CD4-positive, alpha-beta memory T cell (primary cell): Measurements from ENCODE around the gene SYTL4. TPM values are rescaled to one million over a fixed set of nuclear protein-coding genes. Genes with fewer than 3 reads are reported as not detected.

Experiments used
- CTCF ChIA-PET: fragments of 350-600 bp; sonication (Branson Sonifier 250); formaldehyde crosslinking; loops from one replicate; lab custom pipeline; 2021; ENCODE audit warnings: inconsistent platforms; ENCODE audit not compliant: partially characterized antibody; lab: Charles Lee
- POLR2A ChIA-PET: fragments of 350-600 bp; sonication (Branson Sonifier 250); formaldehyde crosslinking; loops from one replicate; lab custom pipeline; 2021; ENCODE audit not compliant: partially characterized antibody; lab: Charles Lee
- DNase-seq, 5 donors: peaks; one replicate each; pipeline versions ENCODE4 v3.0.0 to v3.0.0-alpha.2; 2020 to 2022; ENCODE audit warnings: mixed read lengths in 1 of 5
- H3K27ac ChIP-seq: one replicate; pipeline ENCODE4 v1.7.0; 2013; ENCODE audit warnings: low read depth, low read length
- H3K27me3 ChIP-seq: 2 replicates; pipeline ENCODE4 v1.7.0; 2013; ENCODE audit warnings: mild to moderate bottlenecking, low read length, moderate library complexity; ENCODE audit not compliant: insufficient read depth
- H3K36me3 ChIP-seq: 2 replicates; pipeline ENCODE4 v1.7.0; 2013; ENCODE audit warnings: mild to moderate bottlenecking, low read length, moderate library complexity; ENCODE audit not compliant: insufficient read depth
- H3K4me1 ChIP-seq: 2 replicates; pipeline ENCODE4 v1.7.0; 2013; ENCODE audit warnings: mild to moderate bottlenecking, low read length, moderate library complexity; ENCODE audit not compliant: insufficient read depth
- H3K4me3 ChIP-seq, 2 donors: one replicate each; pipeline ENCODE4 v1.7.0; 2013; ENCODE audit warnings: low read length in 2 of 2, mild to moderate bottlenecking in 1 of 2
- H3K9me3 ChIP-seq, 2 donors: one replicate each; pipeline ENCODE4 v1.7.0; 2013; ENCODE audit warnings: low read length in 2 of 2, control low read depth in 1 of 2; ENCODE audit not compliant: control insufficient read depth in 1 of 2
- H3K27ac Mint-ChIP-seq, 7 donors: one replicate each; pipeline ENCODE4 v1.8.0; 2020 to 2021; ENCODE audit warnings: mixed read lengths in 7 of 7, mild to moderate bottlenecking in 6 of 7, inconsistent platforms in 3 of 7, moderate library complexity in 3 of 7
- H3K27me3 Mint-ChIP-seq, 2 donors: one replicate each; pipeline ENCODE4 v1.8.0; 2020 to 2021; ENCODE audit warnings: mixed read lengths in 2 of 2
- H3K36me3 Mint-ChIP-seq, 2 donors: one replicate each; pipeline ENCODE4 v1.8.0; 2020 to 2021; ENCODE audit warnings: mixed read lengths in 2 of 2, inconsistent platforms in 1 of 2, mild to moderate bottlenecking in 1 of 2
- H3K4me1 Mint-ChIP-seq, 4 donors: one replicate each; pipeline ENCODE4 v1.8.0; 2020 to 2021; ENCODE audit warnings: mixed read lengths in 4 of 4, mild to moderate bottlenecking in 1 of 4
- H3K4me3 Mint-ChIP-seq, 8 donors: one replicate each; pipeline ENCODE4 v1.8.0; 2020 to 2021; ENCODE audit warnings: mixed read lengths in 8 of 8, mild to moderate bottlenecking in 7 of 8, moderate library complexity in 6 of 8, inconsistent platforms in 3 of 8
- H3K9me3 Mint-ChIP-seq, 8 donors: one replicate each; pipeline ENCODE4 v1.8.0; 2020 to 2021; ENCODE audit warnings: mixed read lengths in 8 of 8, mild to moderate bottlenecking in 5 of 8, inconsistent platforms in 3 of 8, moderate library complexity in 1 of 8
- intact Hi-C: fragments of 100-400 bp; cut with micrococcal nuclease; formaldehyde crosslinking; loops from one replicate; pipeline ENCODE4 v1.15.1; 2023
- polyA plus RNA-seq, 2 donors: library from polyadenylated mRNA; unstranded; fragments of 300-500 nt; fragmentation: Illumina TruSeq; gene quantifications; one replicate each; pipeline ENCODE4 v1.2.3, GENCODE V29; 2021
- total RNA-seq, 2 experiments: library from RNA; stranded (reverse); gene quantifications; one replicate each; pipeline ENCODE4 v1.2.3, GENCODE V29; 2021

Gene SYTL4
- total and polyA plus RNA-seq, 4 experiments from 2014 or later = not detected

DNA sequence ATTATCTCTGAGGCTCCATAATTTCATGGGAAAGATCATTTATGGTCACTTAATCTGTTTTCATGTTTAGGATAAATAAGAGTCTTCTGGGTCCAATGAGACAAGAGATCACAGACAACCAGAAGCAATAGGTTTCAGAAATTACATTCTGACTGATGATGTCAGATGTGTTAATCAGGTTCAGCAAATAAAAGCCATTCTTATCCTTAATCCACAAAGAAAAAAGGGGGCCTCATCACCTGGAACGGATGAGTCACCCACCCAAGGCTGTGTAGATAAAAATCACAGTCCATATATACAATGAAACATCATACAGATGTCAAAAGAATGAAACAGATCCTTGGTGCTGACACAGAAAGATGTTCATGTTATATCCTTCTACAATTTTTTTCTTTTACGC is 36.6 kb downstream of the SYTL4 start:
- H3K27ac Mint-ChIP-seq = no peak overlapping the region
- no peak overlapping the region for H3K27ac ChIP-seq
- no peak for DNase-seq
- H3K9me3 ChIP-seq = no peaks in the 10 kb centered on the region
- peaks cover 10 to 16% of the 10 kb centered on the region in 2 donors for H3K27me3 Mint-ChIP-seq
- H3K36me3 ChIP-seq = no peaks in the 10 kb centered on the region
- no peak overlapping the region for H3K4me3 Mint-ChIP-seq
- ChIA-PET POLR2A (no interaction called here), CTCF (no interaction called here)
- H3K4me1 ChIP-seq = no peaks in the 10 kb centered on the region
- intact Hi-C loops = no loop called here
- H3K27me3 ChIP-seq = no peaks in the 10 kb centered on the region
- H3K36me3 Mint-ChIP-seq = no peaks in the 10 kb centered on the region
- peaks cover 0 to 1% (median 0%) of the 10 kb centered on the region in 4 donors for H3K4me1 Mint-ChIP-seq
- peaks cover 0 to 1% (median 0%) of the 10 kb centered on the region in 8 donors for H3K9me3 Mint-ChIP-seq
- no peak overlapping the region for H3K4me3 ChIP-seq

- no peak for DNase-seq
- H3K9me3 Mint-ChIP-seq = no peaks in the 10 kb centered on the region
- Histone ChIP-seq H3K27ac (no peak overlapping the region), H3K36me3 (no peaks in the 10 kb centered on the region), H3K27me3 (no peaks in the 10 kb centered on the region), H3K4me3 (no peak overlapping the region), H3K4me1 (no peaks in the 10 kb centered on the region), H3K9me3 (no peaks in the 10 kb centered on the region)
- intact Hi-C loops = loop anchor here (5.0 kb wide), 1 partner anchor 520 kb away; no protein-coding TSS in a partner anchor
- no peak overlapping the region for H3K4me3 Mint-ChIP-seq
- peaks cover 0 to 2% (median 0%) of the 10 kb centered on the region in 4 donors for H3K4me1 Mint-ChIP-seq
- H3K36me3 Mint-ChIP-seq = no peaks in the 10 kb centered on the region
- POLR2A ChIA-PET = no interaction called here
- H3K27me3 Mint-ChIP-seq = peaks cover 0 to 4% of the 10 kb centered on the region in 2 donors
- CTCF ChIA-PET = interaction anchor here (1.5 to 6.3 kb wide), 2 partner anchors 13 to 80 kb away, joined by 4 to 54 read pairs; no protein-coding TSS in a partner anchor
- peak overlapping the region in 1 of 7 donors; percentile 8 for H3K27ac Mint-ChIP-seq
These were observed 44.4 kb downstream of the SYTL4 start for GRCh38 chrX:100687546-100687945.

GRCh38 chrX:100687128-100687527 is 44.8 kb downstream of the SYTL4 start:
- no peaks in the 10 kb centered on the region for H3K27me3 ChIP-seq
- no peak overlapping the region for H3K4me3 ChIP-seq
- intact Hi-C loops = loop anchor here (5.0 kb wide), 1 partner anchor 520 kb away; no protein-coding TSS in a partner anchor
- H3K4me1 ChIP-seq = no peaks in the 10 kb centered on the region
- H3K36me3 ChIP-seq = no peaks in the 10 kb centered on the region
- DNase-seq = no peak
- CTCF ChIA-PET = interaction anchor here (2.4 to 6.3 kb wide), 2 partner anchors 15 to 80 kb away, joined by 16 to 54 read pairs; no protein-coding TSS in a partner anchor
- no peak overlapping the region for H3K27ac ChIP-seq
- H3K9me3 Mint-ChIP-seq = no peaks in the 10 kb centered on the region
- H3K36me3 Mint-ChIP-seq = no peaks in the 10 kb centered on the region
- POLR2A ChIA-PET = no interaction called here
- H3K4me1 Mint-ChIP-seq = peaks cover 0 to 2% (median 0%) of the 10 kb centered on the region in 4 donors
- H3K27ac Mint-ChIP-seq = peak overlapping the region in 1 of 7 donors; percentile 8
- H3K27me3 Mint-ChIP-seq = peaks cover 0 to 3% of the 10 kb centered on the region in 2 donors
- no peaks in the 10 kb centered on the region for H3K9me3 ChIP-seq
- no peak overlapping the region for H3K4me3 Mint-ChIP-seq

GRCh38 chrX:100685997-100686305 is 46.0 kb downstream of the SYTL4 start:
- H3K4me3 Mint-ChIP-seq = no peak overlapping the region
- H3K9me3 Mint-ChIP-seq = no peaks in the 10 kb centered on the region
- H3K27ac Mint-ChIP-seq = no peak overlapping the region
- H3K27me3 Mint-ChIP-seq = peaks cover 0 to 3% of the 10 kb centered on the region in 2 donors
- Histone ChIP-seq H3K9me3 (no peaks in the 10 kb centered on the region), H3K27ac (no peak overlapping the region), H3K36me3 (no peaks in the 10 kb centered on the region), H3K4me1 (no peaks in the 10 kb centered on the region), H3K4me3 (no peak overlapping the region), H3K27me3 (no peaks in the 10 kb centered on the region)
- intact Hi-C loops = loop anchor here (1.0 to 5.0 kb wide), 2 partner anchors 82 to 521 kb away; no protein-coding TSS in a partner anchor
- peak in 1 of 5 donors; percentile 2 for DNase-seq
- peaks cover 0 to 2% (median 0%) of the 10 kb centered on the region in 4 donors for H3K4me1 Mint-ChIP-seq
- no peaks in the 10 kb centered on the region for H3K36me3 Mint-ChIP-seq
- ChIA-PET CTCF (interaction anchor here (1.2 to 6.3 kb wide), 4 partner anchors 11 to 601 kb away, joined by 3 to 54 read pairs (median 14); no protein-coding TSS in a partner anchor), POLR2A (no interaction called here)

DNA sequence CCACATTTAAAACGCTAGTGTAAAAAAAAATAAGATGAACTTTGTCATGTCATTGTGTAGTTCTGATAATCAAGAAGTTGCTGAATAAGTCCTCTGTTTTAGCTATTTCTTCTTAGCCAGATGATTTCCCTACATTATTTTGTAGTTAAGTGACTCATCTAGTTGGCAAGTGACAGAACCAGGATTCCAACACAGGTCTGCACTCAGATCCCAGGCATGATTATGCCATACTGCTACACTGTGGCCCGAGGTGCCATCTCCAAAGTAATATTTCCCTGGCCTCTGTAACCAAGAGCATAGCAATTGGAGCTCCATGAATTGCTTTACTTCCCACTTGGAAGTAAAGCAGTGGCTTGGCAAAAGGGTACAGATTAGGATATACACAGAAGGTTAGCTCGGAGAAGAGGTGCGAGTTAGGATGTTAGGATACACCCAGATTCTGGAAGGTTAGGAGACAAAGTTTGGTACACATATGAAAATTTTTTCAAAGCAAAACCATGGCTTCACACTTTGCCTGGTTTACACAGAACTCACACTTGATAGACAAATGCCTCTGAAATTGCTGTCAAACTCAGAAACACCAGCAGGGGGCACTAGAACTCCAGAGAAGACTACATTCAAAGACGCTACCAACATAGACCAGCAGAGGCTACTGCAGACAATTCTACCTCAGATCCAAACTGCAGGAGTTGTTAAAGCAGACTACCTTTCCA is 46.5 kb downstream of the SYTL4 start:
- no peaks in the 10 kb centered on the region for H3K36me3 ChIP-seq
- ChIA-PET CTCF (interaction anchor here (0.9 to 6.3 kb wide), 6 partner anchors 11 to 603 kb away, joined by 3 to 54 read pairs (median 9); no protein-coding TSS in a partner anchor), POLR2A (no interaction called here)
- no peak overlapping the region for H3K27ac ChIP-seq
- no peaks in the 10 kb centered on the region for H3K36me3 Mint-ChIP-seq
- no peak overlapping the region for H3K4me3 ChIP-seq
- H3K4me1 ChIP-seq = no peaks in the 10 kb centered on the region
- intact Hi-C loops = loop anchor here (1.0 to 5.0 kb wide), 2 partner anchors 83 to 522 kb away; no protein-coding TSS in a partner anchor
- peaks cover 0 to 3% of the 10 kb centered on the region in 2 donors for H3K27me3 Mint-ChIP-seq
- H3K27me3 ChIP-seq = no peaks in the 10 kb centered on the region
- no peak overlapping the region for H3K27ac Mint-ChIP-seq
- H3K9me3 Mint-ChIP-seq = no peaks in the 10 kb centered on the region
- H3K9me3 ChIP-seq = no peaks in the 10 kb centered on the region
- DNase-seq = peak; percentile 43 to 68 (median 66)
- peaks cover 0 to 2% (median 0%) of the 10 kb centered on the region in 4 donors for H3K4me1 Mint-ChIP-seq
- no peak overlapping the region for H3K4me3 Mint-ChIP-seq

DNA sequence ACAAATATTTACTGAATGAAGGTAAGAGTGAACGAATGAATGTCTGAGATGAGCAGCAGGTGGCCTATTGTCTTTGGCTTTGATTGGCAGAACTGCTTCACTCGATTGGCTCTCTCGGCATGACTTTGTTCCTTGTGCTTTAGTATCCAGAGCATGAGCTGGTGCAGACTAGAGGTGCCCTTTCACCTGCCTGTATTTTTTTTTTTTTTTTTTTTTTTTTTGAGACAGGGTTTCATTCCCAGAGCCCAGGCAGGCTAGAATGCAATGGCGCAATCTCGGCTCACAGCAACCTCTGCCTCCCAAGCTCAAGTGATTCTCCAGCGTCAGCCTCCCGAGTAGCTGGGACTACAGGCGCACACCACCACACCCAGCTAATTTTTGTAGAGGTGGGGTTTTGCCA is 49.0 kb downstream of the SYTL4 start:
- no peaks in the 10 kb centered on the region for H3K36me3 Mint-ChIP-seq
- Histone ChIP-seq H3K36me3 (no peaks in the 10 kb centered on the region), H3K9me3 (no peaks in the 10 kb centered on the region), H3K4me3 (no peak overlapping the region), H3K27me3 (no peaks in the 10 kb centered on the region), H3K4me1 (no peaks in the 10 kb centered on the region), H3K27ac (no peak overlapping the region)
- no peak overlapping the region for H3K4me3 Mint-ChIP-seq
- ChIA-PET POLR2A (no interaction called here), CTCF (interaction anchor here (1.8 kb wide), 1 partner anchor 10 kb away, joined by 4 read pairs; no protein-coding TSS in a partner anchor)
- peaks cover 0 to 3% of the 10 kb centered on the region in 2 donors for H3K27me3 Mint-ChIP-seq
- no peak for DNase-seq
- no peaks in the 10 kb centered on the region for H3K9me3 Mint-ChIP-seq
- intact Hi-C loops = no loop called here
- H3K4me1 Mint-ChIP-seq = peaks cover 0 to 2% (median 0%) of the 10 kb centered on the region in 4 donors
- H3K27ac Mint-ChIP-seq = no peak overlapping the region

- no peaks in the 10 kb centered on the region for H3K27me3 ChIP-seq
- intact Hi-C loops = no loop called here
- H3K4me1 Mint-ChIP-seq = peaks cover 0 to 2% (median 1%) of the 10 kb centered on the region in 4 donors
- H3K4me3 Mint-ChIP-seq = no peak overlapping the region
- H3K27ac ChIP-seq = no peak overlapping the region
- no peaks in the 10 kb centered on the region for H3K9me3 ChIP-seq
- DNase-seq = no peak
- H3K9me3 Mint-ChIP-seq = no peaks in the 10 kb centered on the region
- no peaks in the 10 kb centered on the region for H3K36me3 Mint-ChIP-seq
- ChIA-PET CTCF (interaction anchor here (3.8 kb wide), 1 partner anchor 86 kb away, joined by 22 read pairs; no protein-coding TSS in a partner anchor), POLR2A (no interaction called here)
- no peaks in the 10 kb centered on the region for H3K36me3 ChIP-seq
- H3K4me3 ChIP-seq = no peak overlapping the region
- peaks cover 0 to 3% of the 10 kb centered on the region in 2 donors for H3K27me3 Mint-ChIP-seq
- no peaks in the 10 kb centered on the region for H3K4me1 ChIP-seq
- H3K27ac Mint-ChIP-seq = no peak overlapping the region
These were observed 50.3 kb downstream of the SYTL4 start for GRCh38 chrX:100681599-100681998.
